HepG2 (cell line): Measurements from ENCODE around the gene MAP3K20. TPM values are rescaled to one million over a fixed set of nuclear protein-coding genes. Genes with fewer than 3 reads are reported as not detected.

Experiments
- ATAC-seq: fragments of 200-7000 bp; cut with Tn5 transposase; 3 replicates; pipeline ENCODE4 v1.9.1; 2020; ENCODE audit warnings: mild to moderate bottlenecking, moderate library complexity
- BruUV-seq: library from RNA; stranded (reverse); fragments of 400-500 nt; replicated peaks from 2 replicates; lab custom pipeline; 2021; lab: Mats Ljungman, UMichigan
- CTCF ChIA-PET: fragments of 300-600 bp; formaldehyde crosslinking; extraction: SDS; loops from one replicate; lab custom pipeline; 2021; ENCODE audit warnings: low total read pairs, inconsistent platforms, low intra/inter-chr PET ratio; lab: Yijun Ruan, JAX
- POLR2A ChIA-PET: fragments of 350-600 bp; sonication (Branson Sonifier 250); formaldehyde crosslinking; loops from one replicate; lab custom pipeline; 2020; ENCODE audit warnings: antibody characterized with exemption, inconsistent platforms; lab: Yijun Ruan, JAX
- DNase-seq: peaks from one replicate; pipeline ENCODE4 v3.0.0-alpha.2; 2015; ENCODE audit warnings: low spot score
- FAIRE-seq: peaks from 3 replicates; lab custom pipeline; 2011; peaks lifted over from hg19 to GRCh38; lab: Jason Lieb, UNC
- H2AFZ ChIP-seq: one replicate; pipeline ENCODE4 v1.6.1; 2011; ENCODE audit warnings: low read length, inconsistent platforms
- H3K27ac ChIP-seq: fragments of 300-600 bp; 3 replicates; pipeline ENCODE4 v1.8.0; 2011; ENCODE audit warnings: mixed run types, mild to moderate bottlenecking, mixed read lengths, low read length, inconsistent platforms; ENCODE audit not compliant: insufficient read depth; ENCODE audit errors: extremely low read length
- H3K27me3 ChIP-seq, 2 experiments: fragments of 200-600 bp in 1 of 2; 2 replicates in 1 of 2; 3 replicates in 1 of 2; pipeline versions ENCODE4 v1.6.0 to v1.8.0; 2011; ENCODE audit warnings: low read length in 2 of 2, mild to moderate bottlenecking in 2 of 2, moderate library complexity in 2 of 2, inconsistent platforms in 1 of 2; ENCODE audit not compliant: insufficient read depth in 2 of 2, control insufficient read depth in 1 of 2
- H3K36me3 ChIP-seq, 2 experiments: fragments of 200-600 bp in 1 of 2; replicated peaks in 1 of 2; 2 replicates in 1 of 2; 3 replicates in 1 of 2; pipeline versions ENCODE4 v1.5.1 to v1.8.0; 2011; ENCODE audit warnings: low read length in 2 of 2, inconsistent platforms in 1 of 2; ENCODE audit not compliant: insufficient read depth in 2 of 2, control insufficient read depth in 1 of 2
- H3K4me1 ChIP-seq: 2 replicates; pipeline ENCODE4 v1.5.1; 2012; ENCODE audit warnings: low read length, inconsistent platforms; ENCODE audit not compliant: insufficient read depth
- H3K4me2 ChIP-seq: 2 replicates; pipeline ENCODE4 v1.6.0; 2011; ENCODE audit warnings: low read depth, low read length, inconsistent platforms
- H3K4me3 ChIP-seq, 3 experiments: fragments of 200-600 bp in 1 of 3; sonication (generic), shearing (Covaris generic) in 1 of 3; replicated peaks in 1 of 3; 2 replicates each; pipeline ENCODE4 v1.5.1; 2011 to 2016; ENCODE audit warnings: low read length in 3 of 3, inconsistent platforms in 2 of 3, low read depth in 2 of 3, mild to moderate bottlenecking in 2 of 3, control low read depth in 1 of 3, mixed read lengths in 1 of 3; ENCODE audit not compliant: insufficient read depth in 1 of 3
- H3K79me2 ChIP-seq: one replicate; pipeline ENCODE4 v1.6.1; 2011; ENCODE audit warnings: low read length, inconsistent platforms; ENCODE audit not compliant: insufficient read depth
- H3K9ac ChIP-seq: 2 replicates; pipeline ENCODE4 v1.6.0; 2011; ENCODE audit warnings: mild to moderate bottlenecking, low read depth, low read length, inconsistent platforms; ENCODE audit not compliant: insufficient read depth
- H3K9me3 ChIP-seq: 2 replicates; pipeline ENCODE4 v1.5.1; 2012; ENCODE audit warnings: mild to moderate bottlenecking, low read length
- H4K20me1 ChIP-seq: 2 replicates; pipeline ENCODE4 v1.6.0; 2011; ENCODE audit warnings: inconsistent platforms, mild to moderate bottlenecking, low read length, moderate library complexity; ENCODE audit not compliant: insufficient read depth
- CENPX ChIP-seq: sonication (generic); formaldehyde crosslinking; IDR thresholded peaks from 2 replicates; pipeline ENCODE4 v1.9.0; 2021; ENCODE audit warnings: mild to moderate bottlenecking, missing genetic modification reagents, moderate library complexity
- CHD4 ChIP-seq: fragments of 200-600 bp; sonication (generic); IDR thresholded peaks from 2 replicates; pipeline ENCODE4 v1.7.0; 2017; ENCODE audit warnings: mild to moderate bottlenecking, low read length, borderline replicate concordance
- MED13 ChIP-seq: sonication (generic); formaldehyde crosslinking; IDR thresholded peaks from 2 replicates; pipeline ENCODE4 v1.5.0; 2020; ENCODE audit warnings: missing genetic modification reagents
- PHF8 ChIP-seq: sonication (generic); formaldehyde crosslinking; IDR thresholded peaks from 2 replicates; pipeline ENCODE4 v1.5.0; 2020; ENCODE audit warnings: missing genetic modification reagents
- RORA ChIP-seq: sonication (generic); formaldehyde crosslinking; IDR thresholded peaks from 2 replicates; pipeline ENCODE4 v1.5.0; 2020; ENCODE audit warnings: mild to moderate bottlenecking, missing genetic modification reagents, moderate library complexity
- TMF1 ChIP-seq: sonication (generic); formaldehyde crosslinking; IDR thresholded peaks from 2 replicates; pipeline ENCODE4 v1.8.1; 2022; ENCODE audit warnings: low read depth, missing genetic modification reagents
- ZNF333 ChIP-seq: sonication (generic); formaldehyde crosslinking; IDR thresholded peaks from 2 replicates; pipeline ENCODE4 v1.4.0; 2020; ENCODE audit warnings: mild to moderate bottlenecking, missing genetic modification reagents, borderline replicate concordance
- ZNF792 ChIP-seq: IDR thresholded peaks from 2 replicates; pipeline ENCODE4 v1.6.1; 2016
- WGBS: methylation state at CpG from one replicate; pipeline ENCODE4 v1.1.6; 2017; ENCODE audit warnings: low lambda C conversion rate; 5-methylcytosine and 5-hydroxymethylcytosine counted together
- in situ Hi-C: cut with HindIII; loops from 2 replicates; pipeline ENCODE4 v1.10.0; 2017; ENCODE audit warnings: low pct_unique_long_range_greater_than_20kb; ENCODE audit not compliant: extremely low pct_ligation_motif_present
- intact Hi-C: fragments of 100-400 bp; cut with micrococcal nuclease; formaldehyde crosslinking; loops from one replicate; pipeline ENCODE4 v1.10.0; 2022; ENCODE audit not compliant: unreplicated experiment
- polyA plus RNA-seq, 8 experiments: library from polyadenylated mRNA; depleted of rRNA in 3 of 8; stranded (reverse) in 7 of 8; unstranded in 1 of 8; fragments of >200 nt; fragmentation: Illumina TruSeq in 4 of 8; extraction: Trizol in 4 of 8; gene quantifications; 2 replicates each; pipeline versions ENCODE4 v1.2.1 to v1.2.3, GENCODE V29; 2011 to 2016; ENCODE audit warnings: low read depth in 4 of 8, missing spikeins in 1 of 8, mixed read lengths in 1 of 8; ENCODE audit not compliant: insufficient read depth in 1 of 8
- total RNA-seq, 5 experiments: library from RNA; depleted of rRNA; stranded (reverse); fragments of >200 nt; fragmentation: Illumina TruSeq; extraction: Trizol; gene quantifications; 2 replicates each; pipeline ENCODE4 v1.2.3, GENCODE V29; 2016; ENCODE audit warnings: low read depth in 1 of 5
- TF ChIP-seq, protein P1 (sequence below): sonication (generic); formaldehyde crosslinking; conservative IDR thresholded peaks from 2 replicates; pipeline ENCODE4 v1.4.0; 2020; ENCODE audit warnings: missing genetic modification reagents
- TF ChIP-seq, protein P2 (sequence below): IDR thresholded peaks from 2 replicates; pipeline ENCODE4 v1.6.1; 2012; ENCODE audit warnings: low read length, improper control_type of control experiment
- TF ChIP-seq, protein P3 (sequence below): sonication (generic); formaldehyde crosslinking; IDR thresholded peaks from 2 replicates; pipeline ENCODE4 v1.4.0; 2020; ENCODE audit warnings: missing genetic modification reagents

MAP3K20 gene
- total and polyA plus RNA-seq, 2 of the 13 experiments (the other 11 are each of a cell fraction or from before 2014, with no cell fraction given): 5.2 to 13.5 TPM

DNA sequence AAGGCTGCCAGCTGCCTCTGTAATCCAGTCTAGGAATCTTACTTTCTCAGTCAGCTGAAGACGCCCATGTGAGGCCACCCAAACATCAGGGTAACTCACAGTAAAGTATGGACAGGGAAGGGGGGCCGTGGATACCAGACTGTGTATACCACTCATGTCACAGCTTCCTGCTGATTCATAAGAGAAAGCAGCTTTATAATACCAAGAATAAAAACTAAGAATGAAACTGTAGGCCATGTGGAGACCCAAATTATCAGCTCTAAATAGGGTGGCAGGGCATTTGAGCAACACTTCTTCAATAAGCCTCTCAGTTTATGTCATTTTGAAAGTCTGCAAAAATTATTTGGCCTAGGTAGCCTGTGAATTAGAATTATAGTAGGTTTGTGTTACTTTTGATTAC is 164.0 kb downstream of the MAP3K20 start:
- no peak overlapping the region for H3K4me3 ChIP-seq
- ChIA-PET POLR2A (no interaction called here), CTCF (no interaction called here)
- H3K27me3 ChIP-seq: no peaks in the 10 kb centered on the region
- no TSS peak for BruUV-seq
- DNase-seq: no peak
- H2AFZ ChIP-seq: no peak overlapping the region
- WGBS: 92% methylated on average over 2 of the region's 2 CpGs
- intact Hi-C loops: no loop called here
- in situ Hi-C loops: no loop called here
- no peaks in the 10 kb centered on the region for H3K36me3 ChIP-seq
- no peak overlapping the region for H3K9ac ChIP-seq
- no peak for TF ChIP-seq CHD4
- TF ChIP-seq, protein P1, sequence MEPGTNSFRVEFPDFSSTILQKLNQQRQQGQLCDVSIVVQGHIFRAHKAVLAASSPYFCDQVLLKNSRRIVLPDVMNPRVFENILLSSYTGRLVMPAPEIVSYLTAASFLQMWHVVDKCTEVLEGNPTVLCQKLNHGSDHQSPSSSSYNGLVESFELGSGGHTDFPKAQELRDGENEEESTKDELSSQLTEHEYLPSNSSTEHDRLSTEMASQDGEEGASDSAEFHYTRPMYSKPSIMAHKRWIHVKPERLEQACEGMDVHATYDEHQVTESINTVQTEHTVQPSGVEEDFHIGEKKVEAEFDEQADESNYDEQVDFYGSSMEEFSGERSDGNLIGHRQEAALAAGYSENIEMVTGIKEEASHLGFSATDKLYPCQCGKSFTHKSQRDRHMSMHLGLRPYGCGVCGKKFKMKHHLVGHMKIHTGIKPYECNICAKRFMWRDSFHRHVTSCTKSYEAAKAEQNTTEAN: no peak
- H3K9me3 ChIP-seq: no peaks in the 10 kb centered on the region
- no peak overlapping the region for H3K27ac ChIP-seq
- no peak for ATAC-seq
- H4K20me1 ChIP-seq: no peaks in the 10 kb centered on the region
- H3K4me2 ChIP-seq: no peak overlapping the region
- H3K4me1 ChIP-seq: peaks cover 13% of the 10 kb centered on the region
- H3K79me2 ChIP-seq: no peaks in the 10 kb centered on the region
- no peak for FAIRE-seq

DNA sequence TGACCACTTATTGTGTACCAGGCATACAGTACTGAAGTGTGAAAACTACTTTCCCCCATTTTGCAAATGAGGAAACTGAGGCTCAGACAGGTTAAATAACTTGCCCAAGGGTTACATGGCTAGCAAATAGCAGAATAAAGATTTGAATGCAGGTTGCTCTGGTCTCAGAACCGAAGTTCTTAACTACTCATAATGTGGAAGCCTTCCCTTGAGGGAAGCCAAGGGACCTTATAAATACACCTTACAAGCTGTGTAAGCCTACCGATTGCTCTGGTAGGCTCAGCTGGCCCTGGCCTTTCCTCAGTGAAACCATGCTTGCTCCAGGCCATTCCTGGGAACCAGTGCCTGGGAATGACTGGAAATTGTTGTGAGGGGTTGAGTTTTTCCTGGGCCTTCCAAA is 164.4 kb downstream of the MAP3K20 start:
- POLR2A ChIA-PET: no interaction called here
- no peak for TF ChIP-seq TMF1 (CRISPR knock-in tag)
- no peak for TF ChIP-seq CENPX (CRISPR knock-in tag)
- TF ChIP-seq MED13: no peak
- TF ChIP-seq RORA (CRISPR knock-in tag): no peak
- no peak for TF ChIP-seq ZNF792
- no peak for TF ChIP-seq ZNF333 (CRISPR knock-in tag)
- no peak for TF ChIP-seq PHF8 (CRISPR knock-in tag)
- TF ChIP-seq, protein P2, sequence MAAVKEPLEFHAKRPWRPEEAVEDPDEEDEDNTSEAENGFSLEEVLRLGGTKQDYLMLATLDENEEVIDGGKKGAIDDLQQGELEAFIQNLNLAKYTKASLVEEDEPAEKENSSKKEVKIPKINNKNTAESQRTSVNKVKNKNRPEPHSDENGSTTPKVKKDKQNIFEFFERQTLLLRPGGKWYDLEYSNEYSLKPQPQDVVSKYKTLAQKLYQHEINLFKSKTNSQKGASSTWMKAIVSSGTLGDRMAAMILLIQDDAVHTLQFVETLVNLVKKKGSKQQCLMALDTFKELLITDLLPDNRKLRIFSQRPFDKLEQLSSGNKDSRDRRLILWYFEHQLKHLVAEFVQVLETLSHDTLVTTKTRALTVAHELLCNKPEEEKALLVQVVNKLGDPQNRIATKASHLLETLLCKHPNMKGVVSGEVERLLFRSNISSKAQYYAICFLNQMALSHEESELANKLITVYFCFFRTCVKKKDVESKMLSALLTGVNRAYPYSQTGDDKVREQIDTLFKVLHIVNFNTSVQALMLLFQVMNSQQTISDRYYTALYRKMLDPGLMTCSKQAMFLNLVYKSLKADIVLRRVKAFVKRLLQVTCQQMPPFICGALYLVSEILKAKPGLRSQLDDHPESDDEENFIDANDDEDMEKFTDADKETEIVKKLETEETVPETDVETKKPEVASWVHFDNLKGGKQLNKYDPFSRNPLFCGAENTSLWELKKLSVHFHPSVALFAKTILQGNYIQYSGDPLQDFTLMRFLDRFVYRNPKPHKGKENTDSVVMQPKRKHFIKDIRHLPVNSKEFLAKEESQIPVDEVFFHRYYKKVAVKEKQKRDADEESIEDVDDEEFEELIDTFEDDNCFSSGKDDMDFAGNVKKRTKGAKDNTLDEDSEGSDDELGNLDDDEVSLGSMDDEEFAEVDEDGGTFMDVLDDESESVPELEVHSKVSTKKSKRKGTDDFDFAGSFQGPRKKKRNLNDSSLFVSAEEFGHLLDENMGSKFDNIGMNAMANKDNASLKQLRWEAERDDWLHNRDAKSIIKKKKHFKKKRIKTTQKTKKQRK: no peak
- TF ChIP-seq, protein P3, sequence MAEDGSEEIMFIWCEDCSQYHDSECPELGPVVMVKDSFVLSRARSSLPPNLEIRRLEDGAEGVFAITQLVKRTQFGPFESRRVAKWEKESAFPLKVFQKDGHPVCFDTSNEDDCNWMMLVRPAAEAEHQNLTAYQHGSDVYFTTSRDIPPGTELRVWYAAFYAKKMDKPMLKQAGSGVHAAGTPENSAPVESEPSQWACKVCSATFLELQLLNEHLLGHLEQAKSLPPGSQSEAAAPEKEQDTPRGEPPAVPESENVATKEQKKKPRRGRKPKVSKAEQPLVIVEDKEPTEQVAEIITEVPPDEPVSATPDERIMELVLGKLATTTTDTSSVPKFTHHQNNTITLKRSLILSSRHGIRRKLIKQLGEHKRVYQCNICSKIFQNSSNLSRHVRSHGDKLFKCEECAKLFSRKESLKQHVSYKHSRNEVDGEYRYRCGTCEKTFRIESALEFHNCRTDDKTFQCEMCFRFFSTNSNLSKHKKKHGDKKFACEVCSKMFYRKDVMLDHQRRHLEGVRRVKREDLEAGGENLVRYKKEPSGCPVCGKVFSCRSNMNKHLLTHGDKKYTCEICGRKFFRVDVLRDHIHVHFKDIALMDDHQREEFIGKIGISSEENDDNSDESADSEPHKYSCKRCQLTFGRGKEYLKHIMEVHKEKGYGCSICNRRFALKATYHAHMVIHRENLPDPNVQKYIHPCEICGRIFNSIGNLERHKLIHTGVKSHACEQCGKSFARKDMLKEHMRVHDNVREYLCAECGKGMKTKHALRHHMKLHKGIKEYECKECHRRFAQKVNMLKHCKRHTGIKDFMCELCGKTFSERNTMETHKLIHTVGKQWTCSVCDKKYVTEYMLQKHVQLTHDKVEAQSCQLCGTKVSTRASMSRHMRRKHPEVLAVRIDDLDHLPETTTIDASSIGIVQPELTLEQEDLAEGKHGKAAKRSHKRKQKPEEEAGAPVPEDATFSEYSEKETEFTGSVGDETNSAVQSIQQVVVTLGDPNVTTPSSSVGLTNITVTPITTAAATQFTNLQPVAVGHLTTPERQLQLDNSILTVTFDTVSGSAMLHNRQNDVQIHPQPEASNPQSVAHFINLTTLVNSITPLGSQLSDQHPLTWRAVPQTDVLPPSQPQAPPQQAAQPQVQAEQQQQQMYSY: no peak

More for the DNA sequence above, 164.4 kb downstream of the MAP3K20 start:
- DNase-seq: no peak
- Histone ChIP-seq H3K27ac (no peak overlapping the region), H4K20me1 (no peaks in the 10 kb centered on the region), H3K4me1 (peaks cover 13% of the 10 kb centered on the region), H3K27me3 (no peaks in the 10 kb centered on the region), H3K9ac (no peak overlapping the region), H2AFZ (no peak overlapping the region), H3K79me2 (no peaks in the 10 kb centered on the region), H3K36me3 (no peaks in the 10 kb centered on the region), H3K4me3 (no peak overlapping the region), H3K4me2 (no peak overlapping the region), H3K9me3 (no peaks in the 10 kb centered on the region)
- intact Hi-C loops: no loop called here
- in situ Hi-C loops: no loop called here
- CTCF ChIA-PET: no interaction called here
- 98% methylated on average over 2 of the region's 2 CpGs for WGBS
- FAIRE-seq: no peak
- no peak for ATAC-seq
- BruUV-seq: no TSS peak
